Effector CD8-positive, alpha-beta T cell (primary cell): ENCODE measurements around the gene EHD3.
"Not testable (repeated sequence)": the region's sequence is repeated elsewhere in the genome, so short reads cannot be mapped to it uniquely, and the experiment has no call there.

Experiments
- DNase-seq: peaks from one replicate; lab custom pipeline; 2025; lab: John Stamatoyannopoulos, UW

The EHD3 gene

DNA sequence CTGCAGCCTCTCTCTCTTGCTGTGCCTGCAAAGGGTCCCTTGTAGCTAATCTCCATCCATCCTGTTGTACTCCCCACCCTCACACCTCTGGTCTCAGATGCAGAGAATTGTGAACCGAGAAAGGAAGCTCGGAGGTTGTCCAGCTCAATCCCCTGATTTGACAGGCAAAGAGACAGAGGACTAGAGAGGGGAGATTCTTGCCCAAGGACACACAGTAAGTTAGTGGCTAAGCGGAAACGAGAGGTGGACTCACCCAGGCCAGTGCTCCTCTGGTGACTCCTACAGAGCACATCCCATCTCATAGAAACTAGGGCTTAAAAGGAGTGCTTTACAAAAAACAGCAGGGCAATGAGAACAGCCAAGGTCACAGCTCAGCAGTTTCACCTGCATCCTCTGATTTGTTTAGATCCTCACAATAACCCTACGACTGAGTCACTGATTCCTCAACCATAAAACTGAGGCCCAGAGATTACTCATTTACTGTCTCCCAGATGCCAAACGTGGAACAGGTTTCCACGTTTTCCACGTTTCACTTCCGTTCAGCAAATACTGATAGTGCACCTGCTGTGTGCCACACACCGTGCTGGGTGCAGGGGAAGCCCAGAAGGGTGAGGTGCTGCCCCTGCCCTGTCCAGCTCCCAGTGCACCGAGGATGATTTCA, 22.1 kb downstream of the EHD3 start:
- no peak for DNase-seq

DNA sequence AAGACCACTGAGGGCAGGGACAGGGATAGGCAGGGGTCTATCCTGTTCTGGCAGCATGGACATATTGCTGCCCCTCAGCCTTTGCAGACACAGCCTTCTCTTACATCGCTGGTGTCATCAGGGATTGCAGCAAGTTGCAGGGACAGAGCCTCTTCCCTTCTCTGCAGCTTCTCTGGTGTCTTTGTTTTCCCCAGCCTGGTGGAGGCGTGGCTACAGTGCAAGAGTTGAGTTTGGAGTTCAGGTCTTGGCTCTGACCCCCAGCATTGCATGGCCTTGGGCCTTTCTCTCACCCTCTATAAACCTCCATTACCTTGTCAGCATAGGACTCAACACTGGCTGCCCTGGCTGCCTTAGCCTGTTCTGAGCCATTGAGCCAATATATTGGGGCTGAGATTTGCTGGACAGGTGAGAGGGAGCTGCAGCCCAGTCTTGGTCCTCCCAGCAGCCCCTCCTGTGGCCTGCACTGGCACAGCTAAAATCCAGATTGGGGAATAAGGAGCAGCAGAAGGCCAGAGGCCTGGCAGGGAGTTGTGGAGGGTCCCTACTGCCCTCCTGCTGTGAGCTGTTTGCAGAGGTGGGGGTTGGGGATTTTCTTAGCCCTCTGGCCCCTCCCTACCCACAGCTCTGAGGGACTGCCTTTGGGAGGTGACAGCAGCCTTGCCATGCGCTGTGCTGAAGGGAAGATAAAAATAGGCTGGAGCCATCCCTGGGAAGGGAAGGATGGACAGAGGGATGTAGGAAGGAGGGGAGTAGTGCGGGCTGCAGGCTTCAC, 22.8 kb downstream of the EHD3 start:
- DNase-seq = no peak

DNA sequence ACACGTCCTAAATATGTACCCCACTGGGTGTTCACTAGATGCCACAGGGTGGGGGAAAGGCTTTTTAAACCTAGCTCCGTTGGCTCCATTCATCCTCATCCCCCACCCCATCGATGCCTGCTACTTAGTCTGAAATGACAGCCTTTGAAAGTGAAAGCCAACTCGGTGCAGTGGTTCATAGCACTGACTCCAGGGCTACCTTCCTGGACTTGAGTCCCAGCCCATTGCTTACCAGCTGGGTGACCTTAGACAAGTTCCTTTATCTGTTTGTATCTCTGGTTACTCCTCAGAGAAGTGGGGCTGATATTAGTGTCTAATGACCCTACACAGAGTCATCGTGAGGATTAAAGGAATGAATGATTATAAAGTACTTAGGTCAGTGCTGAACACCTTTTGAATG, 24.4 kb downstream of the EHD3 start:
- DNase-seq = no peak

DNA sequence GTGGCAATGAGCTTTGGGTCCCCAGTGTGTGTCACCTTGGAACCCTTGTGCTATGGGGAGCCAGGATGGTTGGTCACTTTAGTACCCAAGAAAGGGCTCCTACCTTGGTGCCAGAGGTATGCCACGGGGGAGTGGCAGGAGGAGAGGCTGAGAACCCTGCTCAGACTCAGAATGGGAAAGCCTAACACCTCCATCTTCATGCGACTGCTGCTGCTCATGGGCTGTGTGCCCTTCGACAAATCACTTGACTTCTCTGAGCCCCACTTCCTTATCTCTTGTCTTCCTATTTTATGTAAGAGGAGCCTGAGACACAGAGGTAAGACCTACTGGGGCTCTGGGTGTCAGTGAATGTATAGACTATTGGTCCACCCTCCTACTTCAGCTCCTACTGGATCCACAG, 25.1 kb downstream of the EHD3 start:
- DNase-seq = no peak

DNA sequence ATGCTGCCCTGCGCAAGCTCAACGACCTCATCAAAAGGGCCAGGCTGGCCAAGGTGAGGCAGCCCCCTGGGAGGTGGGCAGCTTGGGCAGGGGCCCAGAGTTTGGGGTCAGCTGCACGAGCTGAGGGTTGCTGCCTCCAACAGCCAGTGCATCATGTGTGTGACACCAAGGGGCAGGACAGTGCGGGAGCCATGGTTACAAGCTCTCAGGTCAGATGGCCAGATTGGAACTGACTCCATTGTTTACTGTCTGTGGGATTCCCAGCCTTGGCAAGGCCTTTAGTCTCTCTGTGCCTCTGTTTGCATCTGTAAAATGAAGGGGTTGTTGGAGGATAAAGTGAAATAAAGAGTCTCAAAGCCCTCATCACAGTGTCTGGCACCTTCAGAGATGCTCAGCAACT, 26.9 kb downstream of the EHD3 start:
- DNase-seq = no peak

DNA sequence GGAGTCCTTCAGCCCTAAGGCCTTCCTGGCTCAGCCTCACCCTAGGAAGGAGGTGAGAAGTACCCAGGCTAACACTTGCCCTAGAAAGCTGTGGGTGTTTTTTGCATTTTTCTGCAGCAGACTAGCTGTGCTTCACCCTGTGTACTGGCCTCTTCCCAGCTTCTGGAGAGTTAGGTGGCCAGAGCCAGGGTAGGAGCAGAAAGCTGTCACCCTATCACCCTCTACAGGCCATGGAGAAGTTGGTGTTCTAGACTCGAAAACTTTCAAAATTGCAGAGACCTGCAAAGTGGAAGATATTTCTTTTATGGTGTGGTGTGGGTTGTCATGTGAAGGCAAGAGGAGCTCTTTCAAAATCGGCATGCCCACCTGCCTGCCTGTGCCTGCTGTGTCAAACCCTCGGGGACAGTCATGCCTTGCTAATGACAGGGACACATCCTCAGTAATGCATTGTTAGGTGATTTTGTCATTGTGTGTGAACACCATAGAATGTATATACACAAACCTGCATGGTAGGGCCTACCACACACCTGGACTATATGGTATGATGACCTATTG, 29.8 kb downstream of the EHD3 start:
- no peak for DNase-seq

DNA sequence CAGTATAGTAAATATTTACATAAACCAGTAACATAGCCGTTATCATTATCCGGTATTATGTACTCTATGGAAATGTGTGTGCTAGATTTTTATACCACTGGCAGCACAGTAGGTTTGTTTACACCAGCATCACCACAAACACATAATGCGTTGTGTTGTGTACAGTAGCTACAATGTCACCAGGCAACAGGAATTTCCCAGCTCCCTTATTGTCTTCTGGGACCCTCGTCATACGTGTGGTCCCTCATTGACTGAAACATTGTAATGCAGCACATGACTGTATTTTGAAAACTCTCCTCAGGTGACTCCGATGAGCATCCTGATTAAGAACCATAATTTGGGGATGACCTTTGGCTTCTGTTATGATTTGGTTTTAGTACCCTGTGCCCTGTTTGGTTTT, 31.3 kb downstream of the EHD3 start:
- DNase-seq = no peak

DNA sequence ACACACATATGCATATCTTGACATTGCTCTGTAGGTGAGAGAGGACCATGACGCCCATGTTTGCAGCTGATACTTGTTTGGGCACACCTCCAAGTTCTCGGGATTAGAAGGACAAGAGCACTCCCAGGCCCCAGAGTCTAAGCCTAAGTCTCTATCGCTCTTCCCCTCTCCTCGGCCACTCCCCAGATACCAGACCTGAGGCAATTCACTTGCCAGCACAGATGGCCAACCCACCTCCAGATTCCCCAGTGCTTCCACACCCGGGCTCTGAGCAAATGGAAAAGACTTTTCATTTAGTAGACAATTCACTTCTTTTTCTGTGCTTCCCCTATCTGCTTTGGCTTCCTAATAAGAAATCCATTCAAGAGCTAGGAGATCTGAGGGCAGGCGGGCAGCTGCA, 32.9 kb downstream of the EHD3 start:
- DNase-seq = no peak

DNA sequence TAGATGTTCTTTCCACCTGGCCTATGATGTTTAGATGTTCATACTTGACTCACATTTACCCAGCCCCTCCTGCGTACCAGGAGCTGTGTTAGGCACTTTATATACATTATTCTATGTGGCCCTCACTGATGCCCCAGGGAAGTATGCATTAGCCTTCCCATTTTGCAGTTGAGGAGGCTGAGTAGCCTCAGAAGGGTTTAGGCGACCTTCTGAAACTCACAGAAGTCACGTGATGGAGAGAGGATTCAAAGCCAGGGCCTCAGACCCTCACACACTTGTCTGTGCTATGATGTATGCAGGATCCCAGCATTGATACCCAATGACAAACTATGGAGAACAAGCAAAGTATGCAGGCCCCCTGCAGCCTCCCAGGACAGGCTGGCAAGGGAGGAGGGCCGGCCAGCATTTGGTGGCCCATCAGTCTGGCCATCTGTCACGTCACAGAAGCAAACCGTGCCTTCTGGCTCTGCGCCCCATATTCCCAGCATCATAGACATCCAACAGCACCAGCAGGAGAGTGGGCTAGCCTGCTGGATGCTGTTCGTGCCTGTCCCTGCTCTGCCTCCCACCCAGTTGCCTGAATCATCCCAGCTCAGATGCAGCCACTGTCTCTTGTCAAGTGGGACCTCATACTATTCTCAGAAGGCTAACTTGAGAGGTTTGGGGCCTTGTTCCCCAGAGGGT, 33.6 kb downstream of the EHD3 start:
- no peak for DNase-seq

DNA sequence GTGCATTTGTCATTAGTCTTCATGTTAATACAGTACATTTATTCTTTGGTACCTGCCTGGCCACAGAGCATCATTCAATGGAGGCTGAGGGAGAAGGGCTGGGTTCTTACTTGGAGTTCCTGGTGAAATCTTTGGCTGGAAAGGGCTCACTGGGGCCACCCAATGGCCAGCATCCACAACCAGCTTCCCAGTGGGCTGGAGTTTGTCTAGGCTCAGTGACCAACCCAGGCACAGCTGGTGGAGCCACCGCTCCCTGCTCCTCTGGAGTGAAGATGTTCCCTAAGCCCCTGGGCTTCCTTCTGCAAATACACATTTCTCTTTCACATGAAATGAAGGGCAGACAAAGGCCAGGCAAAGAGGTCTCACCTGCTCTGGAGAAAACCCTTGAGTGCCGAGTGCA, 34.4 kb downstream of the EHD3 start:
- DNase-seq = no peak

DNA sequence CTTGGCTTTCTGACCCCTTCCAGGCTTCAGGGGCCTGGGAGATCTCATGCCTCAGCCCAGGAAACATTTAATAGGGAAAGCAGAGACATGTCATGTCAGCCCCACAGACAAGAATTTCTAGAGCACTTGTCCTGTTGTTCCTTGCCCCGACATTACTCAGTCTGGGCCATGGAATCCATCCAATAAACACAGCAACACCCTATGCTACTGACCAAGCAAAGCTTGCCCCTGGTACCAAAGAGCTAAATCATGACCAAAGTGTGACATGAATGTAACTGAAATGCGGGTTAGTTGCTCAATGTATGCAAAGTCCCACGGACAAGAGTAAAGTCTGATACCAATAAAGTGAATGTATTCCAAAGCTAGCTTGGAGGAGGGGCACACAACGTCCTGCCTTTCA, 35.1 kb downstream of the EHD3 start:
- no peak for DNase-seq

DNA sequence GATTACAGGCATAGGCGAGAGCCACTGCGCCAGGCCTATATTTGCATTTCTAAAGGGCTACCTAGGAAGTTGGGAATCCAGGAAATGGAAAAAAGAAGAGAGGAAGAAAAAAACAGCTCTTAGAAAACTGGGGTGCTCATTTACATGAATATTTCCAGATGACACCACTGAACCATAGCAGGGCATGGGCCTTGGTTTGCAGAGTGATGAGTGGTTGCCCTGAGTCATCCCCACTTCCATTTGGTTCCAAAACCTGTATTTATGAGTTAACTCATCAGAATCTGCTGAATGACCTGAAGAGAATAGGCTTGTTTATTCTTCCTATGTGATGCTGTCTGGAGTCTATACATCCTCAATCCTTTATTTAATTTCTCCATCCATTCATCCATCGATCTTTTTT, 36.2 kb downstream of the EHD3 start:
- DNase-seq = no peak

DNA sequence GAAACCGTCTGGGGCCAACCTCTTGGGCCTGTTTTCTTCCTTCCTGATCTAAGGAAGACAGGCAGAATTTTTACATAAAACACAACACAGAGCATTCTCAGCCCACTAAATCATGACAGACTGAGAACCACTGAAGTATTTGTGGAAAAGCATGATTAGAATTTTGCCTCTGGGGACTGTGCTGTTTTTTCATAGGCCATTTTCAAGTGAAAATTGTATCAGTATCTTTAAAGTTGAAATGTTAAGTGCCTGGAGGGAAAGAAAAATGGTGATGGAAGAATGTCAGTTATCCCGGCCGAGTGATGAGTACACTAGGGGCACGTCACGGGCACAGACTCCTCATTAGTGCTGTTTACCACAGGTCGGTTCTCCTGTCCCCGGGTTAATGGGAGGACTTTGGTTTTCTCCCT, 36.9 kb downstream of the EHD3 start:
- no peak for DNase-seq

DNA sequence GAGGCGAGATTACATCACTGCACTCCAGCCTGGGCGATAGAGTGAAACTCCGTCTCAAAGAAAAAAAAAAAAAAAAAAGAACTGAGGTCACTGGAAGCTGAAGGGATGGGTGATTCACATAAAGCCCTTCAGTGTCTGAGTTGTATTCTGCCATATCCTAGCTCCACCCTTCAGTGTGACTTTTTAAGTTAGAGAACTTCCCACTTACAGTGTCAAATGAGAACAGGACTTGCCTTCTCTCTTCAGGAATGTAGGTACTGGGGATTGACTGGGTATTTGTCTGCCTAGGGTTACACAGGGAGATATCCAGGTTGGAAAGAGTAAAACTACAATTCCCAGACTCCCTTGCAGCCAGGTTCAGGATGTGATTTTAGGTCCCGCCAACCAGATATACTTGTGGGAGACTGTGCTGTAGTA, 37.9 kb downstream of the EHD3 start:
- no peak for DNase-seq

DNA sequence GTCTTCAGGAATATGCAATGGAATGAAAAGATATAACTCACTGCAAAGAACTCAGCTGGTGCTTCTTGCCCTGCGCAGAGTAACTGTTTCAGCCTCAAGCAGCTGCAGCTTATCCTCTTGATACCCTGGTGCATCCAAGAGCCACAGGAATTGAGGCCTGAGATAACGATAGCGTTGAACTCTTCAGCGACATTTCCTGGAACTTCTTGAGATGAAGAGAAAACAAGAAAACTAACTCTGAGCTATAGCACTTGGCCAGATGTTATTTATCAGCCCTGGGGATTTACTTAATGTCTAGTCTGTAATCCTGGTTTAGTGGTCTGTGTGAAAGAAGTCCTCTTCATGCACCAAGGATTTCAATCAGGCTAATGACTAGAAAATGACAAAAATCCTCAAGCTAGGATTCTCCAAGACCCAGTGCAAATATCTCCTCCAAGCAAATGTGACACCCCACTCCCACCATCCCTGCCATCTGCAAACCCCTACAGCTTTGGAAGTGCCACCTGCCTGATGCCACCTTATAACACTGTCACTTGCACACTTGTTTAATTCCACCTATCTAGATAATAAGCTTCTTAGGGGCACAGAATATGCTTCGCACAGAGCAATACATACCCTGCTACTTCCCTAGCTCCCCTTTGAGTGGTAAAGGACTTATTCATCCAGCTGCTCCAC, 40.6 kb downstream of the EHD3 start:
- DNase-seq = no peak

DNA sequence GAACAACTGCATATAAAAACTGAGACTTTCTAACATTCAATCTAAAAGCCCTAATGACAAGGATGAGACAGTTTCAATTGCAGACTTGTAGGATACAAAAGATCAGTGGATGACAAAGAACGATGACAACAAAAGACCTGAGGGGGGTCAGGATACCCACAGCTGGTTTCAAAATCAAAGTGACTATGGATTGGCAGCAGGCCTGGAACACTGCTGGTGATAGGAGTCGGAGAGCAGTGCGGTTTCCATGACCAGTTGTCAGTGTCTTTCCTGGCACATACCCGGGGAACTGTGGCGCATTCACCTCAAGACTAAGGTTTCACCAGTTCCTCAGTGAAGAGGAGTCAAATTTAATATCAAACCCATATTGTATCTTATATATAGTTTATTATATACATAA, 42.0 kb downstream of the EHD3 start:
- DNase-seq = no peak

DNA sequence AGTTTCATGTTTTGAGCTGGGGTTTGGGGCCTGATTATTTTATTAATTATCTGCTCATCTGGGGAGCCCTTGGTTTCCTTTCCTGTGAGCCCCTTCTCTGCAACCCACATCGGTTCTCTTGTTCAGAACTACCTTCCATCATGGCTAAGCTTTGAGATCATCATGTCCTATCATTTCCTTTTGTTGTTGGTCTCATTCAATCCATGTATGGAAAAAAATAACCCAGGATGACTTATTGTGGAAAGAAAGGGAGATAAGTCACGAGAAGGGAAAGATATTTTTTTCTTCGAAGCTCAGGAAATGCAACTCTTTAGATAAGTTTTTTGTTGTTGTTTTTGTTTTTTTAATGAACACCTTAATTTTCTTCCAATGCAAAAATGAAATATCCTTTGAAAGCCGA, 43.7 kb downstream of the EHD3 start:
- no peak for DNase-seq

DNA sequence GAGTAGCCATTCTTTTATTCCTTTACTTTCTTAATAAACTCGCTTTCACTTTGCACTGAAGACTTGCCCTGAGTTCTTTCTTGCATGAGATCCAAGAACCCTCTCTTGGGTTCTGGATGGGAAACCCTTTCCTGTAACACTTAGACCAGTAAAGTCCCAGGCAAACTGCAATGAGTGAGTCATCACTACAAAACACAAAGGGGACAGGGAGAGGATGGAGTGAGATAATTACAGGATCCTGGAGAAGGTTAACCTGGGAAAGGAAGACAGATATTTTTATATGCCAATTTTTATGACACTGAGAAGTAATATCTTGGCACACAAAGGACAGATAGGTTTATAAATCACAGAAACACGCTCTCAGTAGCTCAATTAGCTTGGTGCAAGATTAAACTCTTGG, 48.7 kb downstream of the EHD3 start:
- no peak for DNase-seq

DNA sequence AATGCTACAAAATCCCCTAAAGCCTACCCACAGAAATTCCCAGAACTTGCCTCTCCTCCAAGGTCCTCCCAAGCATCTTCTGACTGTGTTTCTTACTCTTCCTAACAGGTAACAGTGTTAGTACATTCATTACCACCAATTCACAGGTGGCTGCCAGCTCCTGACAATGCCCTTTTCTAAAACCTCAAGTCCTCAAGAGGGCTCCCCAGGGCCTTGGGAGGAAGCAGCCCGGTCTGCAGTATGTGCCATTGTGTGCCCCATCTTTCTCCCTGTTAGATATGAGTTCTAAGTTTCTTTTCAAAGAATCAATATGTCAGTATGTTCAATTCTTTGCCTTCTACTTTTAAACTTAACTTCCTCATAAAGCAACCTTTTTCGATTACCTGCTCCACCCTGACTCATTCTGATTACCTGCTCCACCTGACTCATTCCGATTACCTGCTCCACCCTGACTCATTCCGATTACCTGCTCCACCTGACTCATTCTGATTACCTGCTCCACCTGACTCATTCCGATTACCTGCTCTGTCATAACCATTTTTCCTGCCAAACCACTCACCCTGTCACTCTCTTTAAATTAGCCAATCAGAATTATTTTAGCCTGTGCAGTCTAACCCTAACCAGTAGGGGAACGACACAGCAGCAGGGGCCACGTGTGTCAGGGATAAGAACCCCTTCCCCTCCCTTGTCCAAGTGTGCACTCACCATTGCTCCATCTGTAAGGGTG, 49.4 kb downstream of the EHD3 start:
- DNase-seq = not testable (repeated sequence)

DNA sequence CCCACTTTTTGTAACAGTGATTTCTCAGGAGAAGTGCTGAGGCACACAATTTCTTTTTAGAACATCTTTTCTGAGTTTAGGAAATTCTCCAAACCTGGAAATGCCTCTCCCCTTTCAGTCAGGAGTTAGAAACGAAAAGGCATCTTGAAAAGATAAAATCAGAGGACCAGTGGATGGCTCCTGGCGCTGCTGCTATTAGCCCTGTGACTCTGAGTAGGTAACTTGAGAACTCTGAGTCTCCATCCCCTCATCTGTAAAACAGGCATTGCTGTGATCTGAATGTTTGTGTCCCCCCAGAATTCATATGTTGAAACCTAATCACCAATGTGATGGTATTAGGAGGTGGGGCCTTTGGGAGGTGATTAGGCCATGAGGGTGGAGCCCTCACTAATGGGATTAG, 50.2 kb downstream of the EHD3 start:
- DNase-seq = no peak

DNA sequence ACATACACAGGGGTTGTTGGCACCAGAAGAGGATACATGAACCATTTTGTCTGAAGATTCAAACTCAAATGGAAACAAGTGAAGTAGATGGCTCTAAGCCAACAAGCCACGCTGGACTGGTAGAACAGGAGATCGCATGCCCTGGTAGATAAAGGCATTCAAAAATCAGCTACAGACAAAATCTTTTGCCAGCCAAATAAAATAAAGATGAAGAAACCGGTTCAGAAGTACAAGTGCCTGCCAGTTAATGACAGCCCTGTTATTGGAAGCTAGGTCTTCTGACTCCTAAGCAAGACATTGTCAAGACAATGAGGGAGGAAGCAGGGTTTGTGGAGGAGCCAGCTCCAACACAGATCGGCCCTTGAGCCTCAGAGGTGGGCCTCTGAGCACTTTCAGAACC, 52.3 kb downstream of the EHD3 start:
- no peak for DNase-seq
